Activated B cell treated with CpG ODN at 0.5 μM for 24 hours (primary cell): ENCODE results near the gene LINC00305. TPM values are rescaled to one million over a fixed set of nuclear protein-coding genes. Genes with fewer than 3 reads are reported as not detected.

Experiments used
- ATAC-seq: fragments of 200-7000 bp; cut with Tn5 transposase; one replicate; pipeline ENCODE4 v1.10.0; 2021; ENCODE audit warnings: low read depth, mild to moderate bottlenecking, moderate library complexity
- CTCF ChIA-PET: fragments of 350-600 bp; sonication (Branson Sonifier 250); formaldehyde crosslinking; loops from one replicate; lab custom pipeline; 2021; ENCODE audit warnings: antibody characterized with exemption; lab: Charles Lee
- POLR2A ChIA-PET: fragments of 350-600 bp; sonication (Branson Sonifier 250); formaldehyde crosslinking; loops from one replicate; lab custom pipeline; 2021; ENCODE audit warnings: antibody characterized with exemption; lab: Charles Lee
- DNase-seq: peaks from one replicate; pipeline ENCODE4 v3.0.0; 2022
- H3K27ac Mint-ChIP-seq: one replicate; pipeline ENCODE4 v1.8.0; 2020; ENCODE audit warnings: mixed read lengths
- H3K27me3 Mint-ChIP-seq: one replicate; pipeline ENCODE4 v1.8.0; 2021; ENCODE audit warnings: mixed read lengths
- H3K36me3 Mint-ChIP-seq: one replicate; pipeline ENCODE4 v1.8.0; 2021; ENCODE audit warnings: low read depth, mixed read lengths
- H3K4me1 Mint-ChIP-seq: one replicate; pipeline ENCODE4 v1.8.0; 2021; ENCODE audit warnings: mixed read lengths
- H3K4me3 Mint-ChIP-seq: one replicate; pipeline ENCODE4 v1.8.0; 2020; ENCODE audit warnings: mild to moderate bottlenecking, mixed read lengths
- H3K9me3 Mint-ChIP-seq: one replicate; pipeline ENCODE4 v1.8.0; 2020; ENCODE audit warnings: mixed read lengths
- intact Hi-C: fragments of 100-400 bp; cut with micrococcal nuclease; formaldehyde crosslinking; loops from one replicate; pipeline ENCODE4 v1.15.1; 2024
- total RNA-seq: library from RNA; stranded (reverse); gene quantifications from 2 replicates; pipeline ENCODE4 v1.2.3, GENCODE V29; 2022
- TF ChIP-seq, protein P1 (sequence below): fragments of 200-600 bp; IDR thresholded peaks from one replicate; pipeline ENCODE4 v1.8.0; 2022; ENCODE audit warnings: antibody characterized with exemption, mild to moderate bottlenecking

The LINC00305 gene
- total RNA-seq, 1 donor from 2014 or later, result not detected

DNA sequence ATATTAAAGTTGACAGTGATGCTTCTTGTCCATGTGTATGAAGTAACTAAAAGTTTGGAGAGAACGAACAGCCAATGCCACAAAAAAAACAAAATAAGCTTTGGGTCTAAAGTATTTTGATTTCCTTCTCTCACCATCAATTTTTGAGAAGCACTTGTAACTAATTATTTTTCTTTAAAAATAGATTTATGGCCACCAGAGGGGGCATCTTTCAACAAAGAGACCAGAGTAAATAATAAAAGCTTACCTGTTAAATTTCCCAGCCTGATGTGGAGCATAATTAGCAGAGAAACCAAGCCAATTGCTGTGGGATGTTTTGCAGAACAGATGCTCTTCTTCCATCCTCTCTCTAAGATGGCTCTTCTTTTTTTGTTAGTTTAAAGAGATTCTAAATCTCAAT, 29.0 kb downstream of the LINC00305 start:
- Mint-ChIP-seq H3K27me3 (no peaks in the 10 kb centered on the region), H3K27ac (no peak overlapping the region), H3K4me1 (no peaks in the 10 kb centered on the region), H3K4me3 (no peak overlapping the region), H3K9me3 (no peaks in the 10 kb centered on the region), H3K36me3 (no peaks in the 10 kb centered on the region)
- intact Hi-C loops, result loop anchor here (2.0 to 10.0 kb wide), 2 partner anchors 289 to 845 kb away; no protein-coding TSS in a partner anchor
- TF ChIP-seq, protein P1, sequence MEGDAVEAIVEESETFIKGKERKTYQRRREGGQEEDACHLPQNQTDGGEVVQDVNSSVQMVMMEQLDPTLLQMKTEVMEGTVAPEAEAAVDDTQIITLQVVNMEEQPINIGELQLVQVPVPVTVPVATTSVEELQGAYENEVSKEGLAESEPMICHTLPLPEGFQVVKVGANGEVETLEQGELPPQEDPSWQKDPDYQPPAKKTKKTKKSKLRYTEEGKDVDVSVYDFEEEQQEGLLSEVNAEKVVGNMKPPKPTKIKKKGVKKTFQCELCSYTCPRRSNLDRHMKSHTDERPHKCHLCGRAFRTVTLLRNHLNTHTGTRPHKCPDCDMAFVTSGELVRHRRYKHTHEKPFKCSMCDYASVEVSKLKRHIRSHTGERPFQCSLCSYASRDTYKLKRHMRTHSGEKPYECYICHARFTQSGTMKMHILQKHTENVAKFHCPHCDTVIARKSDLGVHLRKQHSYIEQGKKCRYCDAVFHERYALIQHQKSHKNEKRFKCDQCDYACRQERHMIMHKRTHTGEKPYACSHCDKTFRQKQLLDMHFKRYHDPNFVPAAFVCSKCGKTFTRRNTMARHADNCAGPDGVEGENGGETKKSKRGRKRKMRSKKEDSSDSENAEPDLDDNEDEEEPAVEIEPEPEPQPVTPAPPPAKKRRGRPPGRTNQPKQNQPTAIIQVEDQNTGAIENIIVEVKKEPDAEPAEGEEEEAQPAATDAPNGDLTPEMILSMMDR, result no peak
- ATAC-seq, result no peak
- ChIA-PET CTCF (interaction anchor here (2.7 kb wide), 1 partner anchor 290 kb away, joined by 28 read pairs; no protein-coding TSS in a partner anchor), POLR2A (no interaction called here)
- DNase-seq, result no peak

DNA sequence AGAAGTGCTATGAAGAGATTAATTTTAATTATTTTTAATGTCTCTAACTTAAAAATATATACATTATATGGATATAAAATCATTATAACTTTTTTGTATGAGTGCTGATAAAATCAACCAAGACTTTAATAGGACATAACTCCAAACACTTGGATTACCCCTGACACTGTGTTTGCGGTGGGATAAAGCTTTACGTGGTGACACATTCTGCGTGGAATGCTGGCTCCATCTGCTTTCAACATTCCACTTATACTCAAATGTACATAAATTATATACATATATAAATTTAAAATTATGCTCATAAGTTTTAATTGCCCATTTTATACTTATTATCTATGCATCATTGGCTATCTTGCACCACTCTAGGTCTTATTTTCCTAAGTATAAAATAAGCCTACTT, 30.5 kb downstream of the LINC00305 start:
- ATAC-seq (no peak), DNase-seq (no peak)
- Mint-ChIP-seq H3K4me1 (no peaks in the 10 kb centered on the region), H3K27ac (no peak overlapping the region), H3K9me3 (no peaks in the 10 kb centered on the region), H3K36me3 (no peaks in the 10 kb centered on the region), H3K4me3 (no peak overlapping the region), H3K27me3 (no peaks in the 10 kb centered on the region)
- intact Hi-C loops, result no loop called here
- POLR2A ChIA-PET, result no interaction called here
- CTCF ChIA-PET, result interaction anchor here (2.7 kb wide), 1 partner anchor 292 kb away, joined by 28 read pairs; no protein-coding TSS in a partner anchor
- TF ChIP-seq, protein P1, result no peak

DNA sequence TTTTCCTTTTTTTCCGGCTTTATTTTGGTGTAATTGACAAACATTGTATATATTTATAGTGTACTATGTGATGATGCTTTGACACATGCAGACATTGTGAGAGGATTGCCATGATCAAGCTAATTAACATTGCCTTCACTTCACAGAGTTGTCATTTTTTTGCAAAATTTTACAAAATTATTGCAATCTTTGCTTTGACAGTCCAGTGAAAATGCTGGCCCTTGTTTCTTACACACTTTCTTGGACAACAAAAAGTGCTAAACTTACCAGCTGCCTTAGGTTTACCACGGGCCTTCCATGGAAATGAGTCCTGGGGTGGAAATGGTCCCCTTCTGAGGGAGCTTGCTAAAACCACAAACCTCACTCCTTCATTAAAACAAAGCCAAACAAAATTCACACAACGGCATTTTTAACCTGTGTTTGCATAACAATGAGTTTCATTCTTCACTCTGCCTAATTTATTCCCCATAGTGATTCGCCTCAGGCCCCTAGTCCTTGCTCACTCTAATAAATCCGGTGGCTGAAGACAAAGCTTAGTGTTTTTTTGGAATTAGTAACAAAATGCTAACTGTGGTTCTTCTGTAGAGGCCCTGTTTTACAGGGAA, 32.2 kb downstream of the LINC00305 start:
- Mint-ChIP-seq H3K36me3 (no peaks in the 10 kb centered on the region), H3K27ac (no peak overlapping the region), H3K9me3 (no peaks in the 10 kb centered on the region), H3K4me3 (no peak overlapping the region), H3K4me1 (no peaks in the 10 kb centered on the region), H3K27me3 (no peaks in the 10 kb centered on the region)
- intact Hi-C loops, result no loop called here
- ATAC-seq, result no peak
- ChIA-PET CTCF (no interaction called here), POLR2A (no interaction called here)
- TF ChIP-seq, protein P1, result no peak
- DNase-seq, result no peak

DNA sequence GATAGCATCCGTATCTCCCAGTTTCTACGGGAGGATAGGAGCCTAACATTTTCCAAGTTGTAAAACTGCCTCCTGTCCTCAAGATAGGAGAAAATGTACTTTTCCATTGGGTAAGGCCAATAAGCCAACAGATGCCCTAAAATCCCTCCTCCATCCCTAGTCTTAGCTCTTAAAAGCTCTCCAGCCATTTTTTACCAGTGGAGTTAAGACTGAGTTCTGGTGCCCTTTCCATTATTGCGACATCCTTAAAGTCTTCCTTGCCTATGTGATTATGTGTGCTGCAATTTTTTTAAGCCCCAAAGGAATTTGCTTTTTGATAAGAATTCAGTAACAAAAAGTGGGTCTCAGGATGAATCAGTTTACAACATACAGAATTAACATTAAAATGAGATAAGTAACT, 33.0 kb downstream of the LINC00305 start:
- TF ChIP-seq, protein P1, result no peak
- H3K36me3 Mint-ChIP-seq, result no peaks in the 10 kb centered on the region
- no peaks in the 10 kb centered on the region for H3K27me3 Mint-ChIP-seq
- H3K9me3 Mint-ChIP-seq, result no peaks in the 10 kb centered on the region
- ATAC-seq, result no peak
- H3K4me1 Mint-ChIP-seq, result no peaks in the 10 kb centered on the region
- DNase-seq, result no peak
- CTCF ChIA-PET, result no interaction called here
- POLR2A ChIA-PET, result no interaction called here
- intact Hi-C loops, result no loop called here
- no peak overlapping the region for H3K27ac Mint-ChIP-seq
- no peak overlapping the region for H3K4me3 Mint-ChIP-seq

DNA sequence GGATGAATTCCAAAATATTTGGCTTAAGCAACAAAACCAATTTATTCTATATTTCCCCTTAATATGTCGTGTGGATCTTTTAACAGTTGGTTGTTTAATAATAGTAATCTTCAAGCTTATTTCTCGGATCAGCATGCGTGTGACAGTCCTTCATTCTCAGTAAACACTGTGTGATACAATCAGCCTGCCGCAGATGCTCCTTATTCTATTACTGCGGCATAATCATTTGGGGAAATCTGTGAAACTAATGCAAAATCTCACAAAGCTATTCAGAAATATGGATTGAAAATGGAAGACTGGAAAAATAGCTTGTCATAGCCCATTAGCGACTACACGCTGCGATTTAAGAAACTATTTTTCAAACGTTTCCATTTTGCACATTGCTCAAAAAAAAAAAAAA, 36.9 kb downstream of the LINC00305 start:
- H3K9me3 Mint-ChIP-seq, result no peaks in the 10 kb centered on the region
- H3K27ac Mint-ChIP-seq, result no peak overlapping the region
- H3K36me3 Mint-ChIP-seq, result no peaks in the 10 kb centered on the region
- ChIA-PET POLR2A (no interaction called here), CTCF (interaction anchor here (0.7 kb wide), 1 partner anchor 297 kb away, joined by 3 read pairs; no protein-coding TSS in a partner anchor)
- ATAC-seq, result no peak
- intact Hi-C loops, result no loop called here
- no peak for DNase-seq
- peaks cover 3% of the 10 kb centered on the region for H3K27me3 Mint-ChIP-seq
- TF ChIP-seq, protein P1, result no peak
- no peaks in the 10 kb centered on the region for H3K4me1 Mint-ChIP-seq
- H3K4me3 Mint-ChIP-seq, result no peak overlapping the region
